NCI-H2227 (cell line): ENCODE measurements around the gene TAOK2.

Experiments
- DNase-seq: peaks from one replicate; lab custom pipeline; 2025; ENCODE audit not compliant: unreplicated experiment; lab: John Stamatoyannopoulos, UW

The TAOK2 gene

GRCh38 chr16:29986931-29987330 lies 13.3 kb downstream of the TAOK2 start:
- DNase-seq, result no peak

DNA sequence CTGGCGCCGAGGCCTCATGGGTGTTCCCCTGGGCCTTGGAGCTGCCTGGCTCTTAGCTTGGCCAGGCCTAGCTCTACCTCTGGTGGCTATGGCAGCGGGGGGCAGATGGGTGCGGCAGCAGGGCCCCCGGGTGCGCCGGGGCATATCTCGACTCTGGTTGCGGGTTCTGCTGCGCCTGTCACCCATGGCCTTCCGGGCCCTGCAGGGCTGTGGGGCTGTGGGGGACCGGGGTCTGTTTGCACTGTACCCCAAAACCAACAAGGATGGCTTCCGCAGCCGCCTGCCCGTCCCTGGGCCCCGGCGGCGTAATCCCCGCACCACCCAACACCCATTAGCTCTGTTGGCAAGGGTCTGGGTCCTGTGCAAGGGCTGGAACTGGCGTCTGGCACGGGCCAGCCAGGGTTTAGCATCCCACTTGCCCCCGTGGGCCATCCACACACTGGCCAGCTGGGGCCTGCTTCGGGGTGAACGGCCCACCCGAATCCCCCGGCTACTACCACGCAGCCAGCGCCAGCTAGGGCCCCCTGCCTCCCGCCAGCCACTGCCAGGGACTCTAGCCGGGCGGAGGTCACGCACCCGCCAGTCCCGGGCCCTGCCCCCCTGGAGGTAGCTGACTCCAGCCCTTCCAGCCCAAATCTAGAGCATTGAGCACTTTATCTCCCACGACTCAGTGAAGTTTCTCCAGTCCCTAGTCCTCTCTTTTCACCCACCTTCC lies 13.9 kb downstream of the TAOK2 start:
- DNase-seq, result no peak

DNA sequence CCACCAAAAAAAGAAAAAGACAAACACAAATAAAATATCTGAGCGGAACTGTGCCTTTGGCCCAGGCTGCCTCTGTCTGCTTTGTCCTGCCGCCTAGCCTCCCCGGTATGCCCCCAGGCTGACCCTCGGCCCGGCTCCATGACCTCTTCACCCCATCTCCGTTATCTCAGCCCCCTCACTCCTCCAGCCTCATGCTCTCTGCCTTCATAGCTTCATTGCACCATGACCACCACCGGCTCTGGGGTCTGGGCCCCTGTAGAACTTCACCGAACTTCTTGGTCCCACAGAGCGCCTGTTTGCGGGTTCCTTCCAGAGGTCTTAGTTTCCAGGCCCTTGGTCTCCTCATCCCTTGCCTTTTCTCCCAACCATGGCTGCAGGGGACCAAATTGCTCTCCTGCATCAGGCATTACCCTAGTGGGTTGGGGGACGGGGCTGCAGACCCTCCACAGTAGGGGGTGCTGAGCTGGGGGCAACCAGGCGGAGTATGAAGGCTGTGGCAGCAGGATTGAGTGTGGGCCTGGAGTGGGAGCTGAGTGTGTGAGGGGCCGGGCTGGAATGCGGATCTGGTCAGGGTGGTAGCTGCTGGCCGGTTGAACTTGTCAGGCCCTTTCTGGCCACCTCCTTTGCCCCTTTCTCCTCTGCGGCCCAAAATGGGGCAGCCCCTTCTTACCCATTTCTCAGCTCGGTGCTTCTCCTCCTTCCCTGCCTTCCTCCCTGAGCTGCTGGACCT lies 14.8 kb downstream of the TAOK2 start:
- DNase-seq, result no peak

DNA sequence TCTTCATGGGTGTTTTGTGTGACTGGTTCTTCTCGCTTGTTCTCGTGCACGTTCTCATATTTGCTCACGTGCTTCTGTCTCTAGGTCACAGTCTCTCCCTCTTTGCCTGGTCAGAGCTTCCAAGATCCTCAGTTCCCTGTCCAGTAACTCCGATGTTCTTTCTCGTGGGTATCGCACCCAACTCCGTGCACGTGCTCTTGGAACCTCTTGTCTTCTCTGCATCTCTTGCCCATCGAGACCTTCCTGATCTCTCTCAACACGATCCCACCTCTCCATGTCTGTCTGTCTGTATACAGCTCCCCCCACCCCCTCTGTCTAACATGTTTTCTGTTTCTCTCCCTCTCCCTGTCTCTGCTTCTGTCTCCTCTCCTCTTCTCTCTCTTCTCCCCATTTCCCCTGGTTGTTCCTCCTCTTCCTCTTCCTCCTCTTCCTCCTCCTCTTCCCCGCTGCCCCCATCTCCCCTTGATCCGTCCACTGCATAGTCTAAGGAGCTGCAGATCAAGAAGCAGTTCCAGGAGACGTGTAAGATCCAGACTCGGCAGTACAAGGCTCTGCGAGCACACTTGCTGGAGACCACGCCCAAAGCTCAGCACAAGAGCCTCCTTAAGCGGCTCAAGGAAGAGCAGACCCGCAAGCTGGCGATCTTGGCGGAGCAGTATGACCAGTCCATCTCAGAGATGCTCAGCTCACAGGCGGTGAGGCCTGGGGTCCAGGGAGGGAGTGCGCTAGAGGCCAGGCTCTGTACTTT lies 15.6 kb downstream of the TAOK2 start:
- no peak for DNase-seq

GRCh38 chr16:29990034-29990433 lies 16.4 kb downstream of the TAOK2 start:
- no peak for DNase-seq

DNA sequence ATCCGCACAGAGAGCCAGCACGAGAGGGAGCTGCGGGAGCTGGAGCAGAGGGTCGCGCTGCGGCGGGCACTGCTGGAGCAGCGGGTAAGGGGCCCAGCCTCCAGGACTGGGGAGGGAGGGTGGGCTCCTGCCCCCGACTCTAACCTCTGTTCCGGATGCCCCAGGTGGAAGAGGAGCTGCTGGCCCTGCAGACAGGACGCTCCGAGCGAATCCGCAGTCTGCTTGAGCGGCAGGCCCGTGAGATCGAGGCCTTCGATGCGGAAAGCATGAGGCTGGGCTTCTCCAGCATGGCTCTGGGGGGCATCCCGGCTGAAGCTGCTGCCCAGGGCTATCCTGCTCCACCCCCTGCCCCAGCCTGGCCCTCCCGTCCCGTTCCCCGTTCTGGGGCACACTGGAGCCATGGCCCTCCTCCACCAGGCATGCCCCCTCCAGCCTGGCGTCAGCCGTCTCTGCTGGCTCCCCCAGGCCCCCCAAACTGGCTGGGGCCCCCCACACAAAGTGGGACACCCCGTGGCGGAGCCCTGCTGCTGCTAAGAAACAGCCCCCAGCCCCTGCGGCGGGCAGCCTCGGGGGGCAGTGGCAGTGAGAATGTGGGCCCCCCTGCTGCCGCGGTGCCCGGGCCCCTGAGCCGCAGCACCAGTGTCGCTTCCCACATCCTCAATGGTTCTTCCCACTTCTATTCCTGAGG lies 17.4 kb downstream of the TAOK2 start:
- no peak for DNase-seq

GRCh38 chr16:29991571-29991904 lies 17.9 kb downstream of the TAOK2 start:
- no peak for DNase-seq

- DNase-seq, result no peak
Observed at GRCh38 chr16:29992344-29992967, 18.8 kb downstream of the TAOK2 start.

- no peak for DNase-seq
Observed at GRCh38 chr16:29993191-29993902, 19.7 kb downstream of the TAOK2 start.

- no peak for DNase-seq
Observed at GRCh38 chr16:29993903-29994599, 20.4 kb downstream of the TAOK2 start.

DNA sequence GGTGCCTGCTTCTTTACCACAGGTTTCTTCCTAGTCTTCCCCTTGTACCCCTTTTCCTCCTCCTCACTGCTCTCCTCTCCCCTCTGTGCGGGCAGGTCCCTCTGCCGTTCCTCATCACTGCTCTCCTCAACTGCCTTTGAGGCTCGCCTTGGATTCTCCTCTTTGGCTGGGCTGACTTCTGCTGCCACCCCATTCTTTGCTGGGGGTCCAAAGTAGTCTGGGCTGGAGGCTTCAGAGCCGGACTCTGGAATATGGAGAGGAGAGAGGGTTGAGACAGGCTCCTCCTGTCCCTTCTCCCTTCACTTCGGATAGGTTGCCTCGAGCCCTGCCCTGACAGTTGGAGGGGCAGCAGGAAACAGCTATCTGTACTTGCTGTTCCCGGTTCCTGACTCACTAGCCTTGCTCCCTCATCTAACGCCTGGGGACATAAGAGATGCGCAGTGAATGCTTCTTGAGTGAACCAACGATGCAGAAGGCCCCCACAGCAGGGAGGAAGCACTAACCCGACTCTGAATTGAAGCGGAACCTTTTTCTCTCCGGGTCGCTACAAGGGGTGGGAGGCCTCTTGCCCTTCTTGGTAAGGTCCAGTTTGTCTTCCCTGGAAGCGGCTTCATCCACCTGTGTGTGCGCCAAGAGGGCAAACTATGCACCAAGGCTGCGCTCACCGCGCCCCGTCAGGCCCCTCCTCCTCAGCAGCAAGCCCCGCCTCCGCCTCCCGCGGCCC lies 21.1 kb downstream of the TAOK2 start:
- peak; percentile 62 for DNase-seq

- DNase-seq, result peak; percentile 96
Observed at GRCh38 chr16:29995324-29995910, 21.7 kb downstream of the TAOK2 start, which contains the start of gene HIRIP3. TSS of gene HIRIP3 (minus strand) at chr16:29995617. CDS start at chr16:29995605, 12 bp downstream.

GRCh38 chr16:29995911-29996765 lies 22.5 kb downstream of the TAOK2 start, which contains the start of gene INO80E:
TSS of gene INO80E (plus strand) at chr16:29996241. CDS start at chr16:29996311, 70 bp downstream.
- peak; percentile 99 for DNase-seq

- peak; percentile 44 for DNase-seq
Observed at GRCh38 chr16:29996766-29997250, 23.1 kb downstream of the TAOK2 start.

GRCh38 chr16:29999605-30000004 lies 25.9 kb downstream of the TAOK2 start:
- no peak for DNase-seq

GRCh38 chr16:30000735-30001631 lies 27.3 kb downstream of the TAOK2 start:
- DNase-seq, result no peak
